Nephron (organoid): Measurements from ENCODE around the gene PPP1R1C.

ENCODE experiments used
- H3K27ac Mint-ChIP-seq, 3 experiments: 2 replicates each; pipeline ENCODE4 v1.8.0; 2020; ENCODE audit warnings: mixed read lengths in 3 of 3, mild to moderate bottlenecking in 2 of 3, moderate library complexity in 1 of 3
- H3K27me3 Mint-ChIP-seq: 2 replicates; pipeline ENCODE4 v1.8.0; 2021; ENCODE audit warnings: low read depth, mild to moderate bottlenecking, moderate library complexity, mixed read lengths
- H3K36me3 Mint-ChIP-seq: 2 replicates; pipeline ENCODE4 v1.8.0; 2020; ENCODE audit warnings: low read depth, mixed read lengths
- H3K4me1 Mint-ChIP-seq: 2 replicates; pipeline ENCODE4 v1.8.0; 2020; ENCODE audit warnings: mixed read lengths
- H3K4me3 Mint-ChIP-seq, 3 experiments: 2 replicates each; pipeline ENCODE4 v1.8.0; 2020; ENCODE audit warnings: mild to moderate bottlenecking in 3 of 3, mixed read lengths in 3 of 3, moderate library complexity in 2 of 3
- H3K9me3 Mint-ChIP-seq: 2 replicates; pipeline ENCODE4 v1.8.0; 2020; ENCODE audit warnings: mixed read lengths
- CTCF ChIP-seq, 3 experiments: fragments of 200-600 bp; sonication (generic); IDR thresholded peaks; one replicate each; pipeline ENCODE4 v1.5.0; 2021; ENCODE audit warnings: antibody characterized with exemption in 3 of 3; ENCODE audit not compliant: unreplicated experiment in 3 of 3

PPP1R1C gene

GRCh38 chr2:182148344-182148743 is 162.7 kb downstream of the PPP1R1C start:
- H3K27ac Mint-ChIP-seq, result no peak overlapping the region
- H3K27me3 Mint-ChIP-seq, result peaks cover under 1% of the 10 kb centered on the region
- H3K4me3 Mint-ChIP-seq, result no peak overlapping the region
- no peaks in the 10 kb centered on the region for H3K36me3 Mint-ChIP-seq
- TF ChIP-seq CTCF (IDR thresholded peaks at IDR 0.05; ENCODE audit: unreplicated experiment in 3 of 3), result no peak
- H3K4me1 Mint-ChIP-seq, result peaks cover 17% of the 10 kb centered on the region
- H3K9me3 Mint-ChIP-seq, result no peaks in the 10 kb centered on the region

GRCh38 chr2:182163878-182164277 is 178.2 kb downstream of the PPP1R1C start:
- Mint-ChIP-seq H3K9me3 (no peaks in the 10 kb centered on the region), H3K4me3 (no peak overlapping the region), H3K27me3 (peaks cover 4% of the 10 kb centered on the region), H3K4me1 (peaks cover 5% of the 10 kb centered on the region), H3K36me3 (no peaks in the 10 kb centered on the region), H3K27ac (no peak overlapping the region)
- TF ChIP-seq CTCF (IDR thresholded peaks at IDR 0.05; ENCODE audit: unreplicated experiment in 3 of 3), result no peak

- Mint-ChIP-seq H3K27me3 (peaks cover 4% of the 10 kb centered on the region), H3K4me1 (peaks cover 5% of the 10 kb centered on the region), H3K36me3 (no peaks in the 10 kb centered on the region), H3K27ac (no peak overlapping the region), H3K9me3 (no peaks in the 10 kb centered on the region), H3K4me3 (no peak overlapping the region)
- TF ChIP-seq CTCF (IDR thresholded peaks at IDR 0.05; ENCODE audit: unreplicated experiment in 3 of 3), result no peak
These were observed 179.0 kb downstream of the PPP1R1C start for GRCh38 chr2:182164686-182165085.

- Mint-ChIP-seq H3K27me3 (peaks cover 2% of the 10 kb centered on the region), H3K36me3 (no peaks in the 10 kb centered on the region), H3K9me3 (no peaks in the 10 kb centered on the region), H3K4me1 (peaks cover 5% of the 10 kb centered on the region), H3K27ac (no peak overlapping the region), H3K4me3 (no peak overlapping the region)
- no peak for TF ChIP-seq CTCF (IDR thresholded peaks at IDR 0.05; ENCODE audit: unreplicated experiment in 3 of 3)
These were observed 179.5 kb downstream of the PPP1R1C start for GRCh38 chr2:182165202-182165601.

GRCh38 chr2:182166406-182166805 is 180.8 kb downstream of the PPP1R1C start:
- no peaks in the 10 kb centered on the region for H3K9me3 Mint-ChIP-seq
- TF ChIP-seq CTCF (IDR thresholded peaks at IDR 0.05; ENCODE audit: unreplicated experiment in 3 of 3), result no peak
- no peaks in the 10 kb centered on the region for H3K36me3 Mint-ChIP-seq
- no peak overlapping the region for H3K4me3 Mint-ChIP-seq
- peak overlapping the region in 2 of 3 experiments; percentile 70 to 71 for H3K27ac Mint-ChIP-seq
- no peaks in the 10 kb centered on the region for H3K27me3 Mint-ChIP-seq
- H3K4me1 Mint-ChIP-seq, result peaks cover 5% of the 10 kb centered on the region

GRCh38 chr2:182166841-182167240 is 181.2 kb downstream of the PPP1R1C start:
- no peaks in the 10 kb centered on the region for H3K27me3 Mint-ChIP-seq
- TF ChIP-seq CTCF (IDR thresholded peaks at IDR 0.05; ENCODE audit: unreplicated experiment in 3 of 3), result no peak
- H3K27ac Mint-ChIP-seq, result peak overlapping the region; percentile 46 to 71 (median 70)
- no peak overlapping the region for H3K4me3 Mint-ChIP-seq
- H3K4me1 Mint-ChIP-seq, result peaks cover 5% of the 10 kb centered on the region
- no peaks in the 10 kb centered on the region for H3K9me3 Mint-ChIP-seq
- H3K36me3 Mint-ChIP-seq, result no peaks in the 10 kb centered on the region
